Measurements from ENCODE around the gene STAM2.
"Not testable (repeated sequence)": the region's sequence is repeated elsewhere in the genome, so short reads cannot be mapped to it uniquely, and the experiment has no call there.

The STAM2 gene

DNA sequence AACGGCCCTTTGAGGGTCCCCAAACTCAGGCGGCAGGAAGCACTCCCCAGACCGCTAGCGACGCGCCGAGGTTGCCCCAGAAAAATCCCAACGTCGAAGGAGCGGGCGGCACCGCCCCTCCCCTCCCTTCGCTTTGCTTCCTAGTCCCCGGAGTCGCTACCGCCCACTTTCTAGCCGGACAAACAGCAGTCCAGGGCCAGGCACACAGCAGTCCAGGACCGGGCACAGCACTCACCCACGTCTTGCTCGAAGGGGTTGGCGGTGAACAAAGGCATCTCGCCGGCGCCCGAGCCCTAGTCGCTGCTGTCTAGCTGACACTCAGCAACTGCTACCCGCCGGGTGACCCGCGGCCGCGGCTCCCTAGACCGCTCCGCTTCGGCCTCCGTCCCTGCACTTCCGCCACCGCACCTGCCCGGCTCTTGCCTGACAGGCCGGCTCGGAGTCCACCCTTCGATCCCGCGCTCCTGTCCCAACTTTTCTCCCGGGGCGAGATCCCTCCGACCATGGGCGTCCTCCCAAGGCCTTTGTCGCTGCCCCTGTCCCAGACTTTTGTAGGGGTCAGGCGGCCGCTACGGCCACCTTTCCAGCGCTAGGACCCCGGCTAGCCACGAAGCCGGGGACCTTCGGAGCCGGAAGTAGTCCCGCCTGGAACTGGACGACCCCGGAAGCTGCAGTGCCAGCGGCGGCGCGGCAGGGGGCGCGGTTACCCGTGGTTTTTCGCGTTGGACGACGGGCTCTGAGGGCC lies at the start of gene STAM2:
STAM2 (minus strand) TSS at position 396 of the 745 bp plus-strand sequence; CDS start at position 275, 121 bp downstream.
- DNase-seq = peak; percentile 82 to 99 (median 91)
- intact Hi-C loops (cut with DNase I) = loop anchor here (1.0 to 5.0 kb wide), 5 partner anchors 138 to 1302 kb away; partner anchors contain the start of genes ARL6IP6 and RPRM

DNA sequence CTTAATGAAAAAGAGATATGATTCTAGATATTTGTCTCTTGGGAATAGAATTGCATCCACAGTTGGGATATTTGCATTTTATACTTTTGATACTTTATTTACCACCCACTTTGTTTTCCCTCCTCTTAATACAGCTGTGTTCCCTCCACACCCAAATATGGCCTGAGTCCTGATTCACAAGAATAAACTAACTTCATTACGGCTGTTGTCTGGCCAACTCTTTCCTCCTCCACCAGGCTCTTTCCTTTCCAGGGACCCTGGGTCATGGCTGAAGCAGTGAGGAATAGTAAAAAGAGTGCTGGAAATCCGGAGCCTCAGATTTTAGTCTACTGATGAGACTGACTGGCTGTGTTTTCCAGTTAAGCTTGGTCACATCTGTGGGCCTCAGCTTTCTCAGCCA lies 48.4 kb upstream of the STAM2 start:
- DNase-seq = no peak
- intact Hi-C loops (cut with DNase I) = no loop called here

DNA sequence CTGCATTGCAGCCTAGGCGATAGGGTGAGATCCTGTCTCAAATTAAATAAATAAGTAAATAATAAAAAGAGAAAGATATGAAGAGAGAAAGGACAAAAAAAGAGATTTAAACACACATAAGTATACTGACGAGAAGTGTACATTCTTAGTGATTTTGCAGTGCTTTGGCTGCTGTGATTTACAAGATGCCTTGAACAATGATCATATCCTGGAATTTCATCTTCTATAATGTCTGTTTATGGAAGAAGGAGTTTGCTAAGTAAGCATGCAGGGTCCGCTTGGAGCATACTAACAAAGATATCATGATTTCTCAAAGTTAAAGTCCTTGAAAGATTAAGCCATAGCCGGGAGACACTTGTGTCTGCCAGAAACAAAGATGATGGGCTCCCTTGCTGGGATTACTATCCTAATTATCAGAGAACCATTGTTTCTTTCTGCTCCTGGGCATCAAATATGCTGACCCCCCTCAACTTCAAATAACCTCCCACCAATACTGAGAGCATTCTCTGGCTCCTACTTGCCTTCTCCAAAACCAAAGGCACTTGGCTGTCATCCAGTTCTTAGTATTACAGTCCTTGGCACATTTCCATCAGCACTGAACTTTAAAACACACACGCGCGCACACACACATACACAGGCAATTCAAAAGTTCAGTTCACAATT lies 47.5 kb upstream of the STAM2 start:
- no peak for DNase-seq
- intact Hi-C loops (cut with DNase I) = no loop called here

DNA sequence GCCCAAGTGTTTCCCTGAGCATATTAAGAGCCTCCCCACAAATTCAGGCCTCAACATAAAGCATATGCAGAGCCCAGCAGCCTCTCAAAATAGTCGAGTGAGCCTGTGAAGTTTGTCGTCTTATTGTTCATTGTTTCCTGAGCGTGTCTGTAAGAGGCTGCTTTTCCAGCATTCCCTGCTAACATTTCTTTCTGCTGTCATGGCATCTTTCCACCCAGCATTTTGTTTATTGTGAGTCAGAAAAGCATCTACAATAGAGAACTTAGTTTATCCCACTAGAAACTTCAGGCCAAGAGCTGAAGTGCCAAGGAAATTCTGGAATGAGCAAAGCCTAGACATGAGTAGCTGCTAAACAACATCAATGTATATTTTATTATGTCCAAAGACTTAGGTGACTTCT lies 46.3 kb upstream of the STAM2 start:
- no peak for DNase-seq

DNA sequence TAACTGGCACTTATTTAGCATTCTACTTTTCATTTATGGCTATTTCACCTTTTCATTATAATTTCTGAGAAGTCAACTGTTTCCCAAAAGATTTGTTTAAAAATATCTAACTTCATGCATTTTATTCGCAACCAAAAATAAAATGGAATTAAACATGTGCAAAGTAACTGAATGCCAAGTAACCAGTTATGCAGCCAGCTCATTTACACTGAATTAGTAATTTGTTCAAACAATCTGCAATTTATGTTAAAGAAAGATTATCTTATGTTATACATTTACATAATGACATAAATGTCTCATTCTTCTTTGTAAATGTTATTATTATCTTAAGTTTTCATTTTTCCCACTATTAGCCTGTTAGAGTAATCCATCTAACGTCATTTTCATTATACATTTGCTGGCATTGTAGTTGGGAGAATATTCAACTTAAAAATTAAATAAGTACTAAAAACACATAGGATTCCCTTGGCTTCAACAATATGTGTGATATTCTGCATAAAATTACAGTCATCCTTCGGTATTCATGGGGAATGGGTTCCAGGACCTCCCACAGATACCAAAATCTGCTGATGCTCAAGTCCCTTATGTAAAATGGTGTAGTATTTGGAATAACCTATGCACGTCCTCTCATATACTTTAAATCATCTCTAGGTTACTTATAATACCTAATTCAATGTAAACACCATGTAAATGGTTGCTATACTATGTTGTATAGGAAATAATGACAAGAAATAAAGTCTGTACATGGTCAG lies 43.7 kb upstream of the STAM2 start:
- intact Hi-C loops (cut with DNase I) = no loop called here
- DNase-seq = no peak

More for the DNA sequence above, 46.3 kb upstream of the STAM2 start:
- intact Hi-C loops (cut with DNase I) = no loop called here

DNA sequence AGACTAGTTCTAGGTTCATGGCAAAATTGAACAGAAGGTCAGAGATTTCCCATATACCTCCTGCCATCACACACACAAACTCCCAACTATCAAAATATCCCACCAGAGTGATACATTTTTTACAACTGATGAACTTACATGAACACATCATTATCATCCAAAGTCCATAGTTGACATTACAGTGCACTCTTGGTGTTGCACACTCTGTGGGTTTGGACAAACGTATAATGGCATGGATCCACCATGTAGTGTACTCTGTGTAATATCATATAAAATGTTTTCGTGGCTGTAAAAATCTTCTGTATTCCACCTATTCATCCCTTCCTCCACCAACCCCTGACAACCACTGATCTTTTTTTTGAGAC lies 25.9 kb upstream of the STAM2 start:
- intact Hi-C loops (cut with DNase I) = loop anchor here (10.0 kb wide), 1 partner anchor 133 kb away; the partner anchor contains the start of gene FMNL2

DNA sequence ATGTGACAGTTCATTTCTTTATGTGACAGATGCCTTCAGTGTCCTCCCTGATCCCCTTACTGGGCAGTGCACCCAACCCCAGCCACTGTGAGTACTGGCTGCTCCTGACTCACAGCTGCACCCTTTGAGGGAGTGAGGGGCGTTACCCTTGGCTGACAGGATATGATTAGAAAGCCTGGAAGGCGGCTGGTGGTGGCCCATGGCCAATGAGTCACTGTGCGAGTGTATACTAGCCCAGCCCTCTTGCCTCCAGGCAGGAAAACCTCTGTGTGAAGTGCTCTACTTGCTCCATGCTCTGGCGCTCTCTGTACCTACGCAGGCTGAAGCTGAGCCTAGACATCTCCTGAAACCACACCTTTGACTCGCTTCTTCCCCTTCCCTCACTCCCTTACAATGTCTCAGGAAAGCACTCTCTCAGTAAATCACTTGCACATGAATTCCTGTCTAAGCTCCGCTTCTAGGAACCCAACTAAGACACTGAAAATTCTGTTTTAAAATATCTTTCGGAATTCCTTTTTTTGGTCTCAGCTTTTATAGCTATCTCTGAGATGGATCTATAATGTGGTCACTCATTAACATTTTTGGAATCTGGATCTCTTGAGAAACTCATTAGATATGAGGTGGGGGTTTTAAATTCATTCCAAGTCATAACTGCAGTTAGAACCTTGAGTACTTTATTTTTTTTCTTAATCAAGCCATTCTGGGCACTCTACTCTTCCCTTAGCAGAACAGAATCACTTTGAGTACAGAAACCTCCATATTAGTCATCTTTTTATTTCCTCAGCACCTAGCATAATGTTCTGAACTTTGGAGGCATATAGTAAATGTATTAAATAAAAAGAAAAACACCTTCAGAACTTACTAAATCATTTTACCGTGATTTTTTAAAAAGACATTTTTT lies 25.3 kb upstream of the STAM2 start:
- intact Hi-C loops (cut with DNase I) = loop anchor here (10.0 kb wide), 1 partner anchor 134 kb away; the partner anchor contains the start of gene FMNL2
- peak in 6 of 10 donors; percentile 25 to 84 (median 62) for DNase-seq

More for the DNA sequence above, 25.9 kb upstream of the STAM2 start:
- no peak for DNase-seq

DNA sequence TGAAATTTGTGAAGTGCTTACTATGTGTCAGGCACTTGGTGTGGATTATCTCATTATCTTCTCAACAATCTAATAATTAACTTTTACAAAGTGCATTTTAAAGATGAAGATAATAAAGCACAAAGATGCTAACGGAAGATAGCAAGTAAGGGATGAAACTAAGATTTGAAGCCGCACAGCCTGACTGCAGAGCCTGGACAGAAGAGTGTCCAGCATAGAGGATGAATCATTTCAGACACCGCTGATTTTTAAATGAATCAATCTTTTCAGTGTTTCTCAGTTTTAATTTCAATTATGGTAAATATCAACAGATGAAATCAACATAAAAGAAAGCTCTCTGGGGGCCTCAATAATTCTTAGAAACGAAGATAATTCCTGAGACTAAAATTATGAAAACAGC lies 24.5 kb upstream of the STAM2 start:
- intact Hi-C loops (cut with DNase I) = loop anchor here (10.0 kb wide), 1 partner anchor 135 kb away; the partner anchor contains the start of gene FMNL2
- no peak for DNase-seq

DNA sequence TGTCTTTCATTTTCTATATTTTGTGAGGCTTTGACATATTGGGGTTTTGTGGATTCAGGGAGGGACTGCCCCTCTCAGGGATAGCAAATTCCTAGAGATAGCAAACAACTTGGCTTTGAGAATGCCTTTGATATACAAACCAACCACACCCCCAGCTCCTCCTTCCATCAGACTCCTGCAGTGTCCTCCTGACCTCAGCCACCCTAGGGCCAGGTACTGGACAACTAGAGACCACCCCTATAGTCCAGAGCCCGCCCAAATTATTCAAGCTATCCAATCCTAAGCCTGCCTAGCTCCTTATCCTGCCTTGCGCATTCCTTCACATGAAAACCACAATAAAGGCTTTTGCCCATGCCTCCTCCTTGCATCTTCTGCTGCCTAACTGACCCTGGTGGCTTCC lies 22.9 kb upstream of the STAM2 start:
- intact Hi-C loops (cut with DNase I) = no loop called here
- no peak for DNase-seq

DNA sequence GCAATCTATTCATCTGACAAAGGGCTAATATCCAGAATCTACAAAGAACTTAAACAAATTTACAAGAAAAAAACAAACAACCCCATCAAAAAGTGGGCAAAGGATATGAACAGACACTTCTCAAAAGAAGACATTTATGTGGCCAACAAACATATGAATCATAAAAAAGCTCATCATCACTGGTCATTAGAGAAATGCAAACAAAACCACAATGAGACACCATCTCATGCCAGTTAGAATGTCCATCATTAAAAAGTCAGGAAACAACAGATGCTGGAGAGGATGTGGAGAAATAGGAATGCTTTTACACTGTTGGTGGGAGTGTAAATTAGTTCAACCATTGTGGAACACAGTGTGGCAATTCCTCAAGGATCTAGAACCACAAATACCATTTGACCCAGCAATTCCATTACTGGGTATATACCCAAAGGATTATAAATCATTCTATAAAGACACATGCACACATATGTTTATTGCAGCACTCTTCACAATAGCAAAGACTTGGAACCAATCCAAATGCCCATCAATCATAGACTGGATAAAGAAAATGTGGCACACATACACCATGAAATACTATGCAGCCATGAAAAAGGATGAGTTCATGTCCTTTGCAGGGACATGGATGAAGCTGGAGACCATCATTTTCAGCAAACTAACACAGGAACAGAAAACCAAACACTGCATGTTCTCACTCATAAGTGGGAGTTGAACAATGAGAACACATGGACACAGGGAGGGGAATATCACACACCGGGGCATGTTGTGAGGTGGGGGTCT lies 22.1 kb upstream of the STAM2 start:
- intact Hi-C loops (cut with DNase I); DNase-seq: not testable (repeated sequence)

DNA sequence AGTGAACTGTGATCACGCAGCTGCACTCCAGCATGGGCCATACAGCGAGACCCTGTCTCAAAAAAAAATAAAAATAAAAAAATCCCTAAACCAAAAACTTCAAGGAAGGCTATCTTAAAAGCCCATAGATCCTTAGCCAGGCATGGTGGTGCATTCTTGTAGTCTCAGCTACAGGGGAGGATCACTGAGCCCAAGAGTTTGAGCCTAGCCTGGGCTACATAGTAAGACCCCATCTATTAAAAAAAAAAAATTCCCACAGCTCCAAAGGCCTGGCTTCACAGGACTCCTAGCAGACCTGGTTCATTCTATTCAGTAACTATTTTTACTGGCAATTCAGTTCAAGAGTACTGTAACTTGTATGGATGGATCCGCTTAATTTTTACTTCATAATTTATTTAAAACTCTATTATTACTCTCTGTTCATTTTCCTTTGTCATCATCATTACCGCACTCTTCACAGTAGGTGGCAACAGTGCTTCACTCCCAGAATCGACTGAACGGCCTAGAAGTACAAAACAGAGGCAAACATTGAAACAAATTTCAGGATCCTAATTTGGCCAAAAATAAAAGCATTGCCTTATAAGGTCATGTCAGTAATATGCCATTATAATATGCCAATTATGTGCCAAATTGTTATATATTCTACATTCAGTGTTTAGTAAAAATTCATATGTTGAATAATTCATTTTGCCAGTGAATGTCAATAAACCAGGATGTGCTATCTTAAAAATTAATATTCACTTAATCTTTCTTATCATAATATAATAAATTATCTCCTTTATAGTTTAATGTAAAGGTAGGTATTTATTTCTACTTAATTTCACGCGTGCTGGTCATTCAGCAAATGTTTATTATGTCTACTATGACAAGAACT lies 14.3 kb upstream of the STAM2 start:
- intact Hi-C loops (cut with DNase I) = loop anchor here (2.0 kb wide), 2 partner anchors 437 to 445 kb away; no protein-coding TSS in a partner anchor
- peak in 4 of 10 donors; percentile 13 to 42 (median 37) for DNase-seq

DNA sequence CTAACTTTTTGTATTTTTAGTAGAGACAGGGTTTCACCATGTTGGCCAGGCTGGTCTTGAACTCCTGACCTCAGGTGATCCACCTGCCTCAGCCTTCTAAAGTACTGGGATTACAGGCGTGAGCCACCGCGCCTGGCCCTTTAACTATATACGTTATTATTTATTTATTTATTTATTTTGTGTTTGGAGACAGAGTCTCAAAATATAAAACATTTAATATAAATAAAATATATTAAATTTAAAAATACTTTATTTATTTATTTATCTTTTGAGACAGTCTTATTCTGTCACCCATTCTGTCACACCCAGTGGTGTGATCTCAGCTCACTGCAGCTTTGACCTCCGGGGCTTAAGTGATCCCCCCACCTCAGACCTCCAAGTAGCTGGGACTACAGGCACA lies 11.2 kb upstream of the STAM2 start:
- DNase-seq; intact Hi-C loops (cut with DNase I): not testable (repeated sequence)

DNA sequence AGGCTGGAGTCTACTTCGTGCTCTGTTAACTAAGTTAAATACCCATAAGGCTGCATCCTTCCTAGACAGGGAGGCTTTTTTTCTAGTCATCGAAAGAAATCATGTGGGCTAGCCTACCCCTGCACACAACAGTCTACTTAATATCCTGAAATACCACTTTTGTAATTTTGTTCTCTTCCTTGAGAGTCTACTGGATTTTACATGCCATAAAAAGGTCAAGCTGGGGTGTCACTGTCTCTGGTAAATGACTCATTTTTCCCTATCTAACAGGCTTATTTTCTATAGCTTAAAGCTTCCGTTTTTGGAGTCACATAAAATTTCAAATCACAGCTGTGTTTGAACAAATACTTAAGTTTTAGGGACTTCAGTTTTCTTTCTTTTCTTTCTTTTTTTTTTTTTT lies 10.7 kb upstream of the STAM2 start:
- DNase-seq = no peak
- intact Hi-C loops (cut with DNase I) = no loop called here

DNA sequence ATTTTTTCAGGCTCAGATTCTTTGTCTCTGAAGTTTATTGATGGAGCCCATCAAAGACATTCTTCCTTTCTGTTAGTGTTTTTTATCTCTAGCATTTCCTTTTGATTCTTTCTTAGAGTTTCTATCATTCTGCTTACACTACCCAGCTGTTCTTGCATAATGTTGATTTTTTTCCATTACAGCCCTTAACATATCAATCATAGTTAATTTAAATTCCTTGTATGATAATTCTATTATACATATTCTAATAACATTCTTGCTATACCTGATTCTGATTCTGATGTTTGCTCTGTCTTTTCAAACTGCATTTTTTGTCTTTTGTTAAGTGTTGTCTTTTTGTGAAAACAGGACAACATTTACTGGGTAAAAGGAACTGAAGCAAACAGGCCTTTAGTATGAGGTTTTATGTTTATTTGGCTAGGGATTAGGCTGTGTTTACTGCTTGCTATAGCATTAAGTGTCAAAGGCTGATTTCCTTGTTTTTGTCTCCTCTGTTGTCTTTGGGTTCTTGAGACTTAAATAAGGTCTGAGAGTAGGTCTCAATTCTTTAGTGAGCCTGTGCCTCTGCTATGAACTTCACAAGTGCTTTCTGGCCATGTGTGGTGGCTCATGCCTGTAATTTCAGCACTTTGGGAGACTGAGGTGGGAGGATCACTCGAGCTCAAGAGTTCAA lies 8.0 kb upstream of the STAM2 start:
- no peak for DNase-seq
- intact Hi-C loops (cut with DNase I) = no loop called here

DNA sequence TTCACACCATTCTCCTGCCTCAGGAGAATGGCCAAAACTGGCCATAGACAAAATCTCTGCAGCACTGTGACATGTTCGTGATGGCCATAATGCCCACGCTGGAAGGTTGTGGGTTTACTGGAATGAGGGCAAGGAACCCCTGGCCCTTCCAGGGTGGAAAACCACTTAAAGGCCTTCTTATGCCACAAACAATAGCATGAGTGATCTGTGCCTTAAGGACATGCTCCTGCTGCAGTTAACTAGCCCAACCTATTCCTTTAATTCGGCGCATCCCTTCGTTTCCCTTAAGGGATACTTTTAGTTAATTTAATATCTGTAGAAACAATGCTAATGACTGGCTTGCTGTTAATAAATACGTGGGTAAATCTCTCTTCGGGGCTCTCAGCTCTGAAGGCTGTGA lies 2.1 kb upstream of the STAM2 start:
- intact Hi-C loops (cut with DNase I) = loop anchor here (5.0 kb wide), 3 partner anchors 450 to 1300 kb away; partner anchors contain the start of gene RPRM
- DNase-seq = not testable (repeated sequence)

DNA sequence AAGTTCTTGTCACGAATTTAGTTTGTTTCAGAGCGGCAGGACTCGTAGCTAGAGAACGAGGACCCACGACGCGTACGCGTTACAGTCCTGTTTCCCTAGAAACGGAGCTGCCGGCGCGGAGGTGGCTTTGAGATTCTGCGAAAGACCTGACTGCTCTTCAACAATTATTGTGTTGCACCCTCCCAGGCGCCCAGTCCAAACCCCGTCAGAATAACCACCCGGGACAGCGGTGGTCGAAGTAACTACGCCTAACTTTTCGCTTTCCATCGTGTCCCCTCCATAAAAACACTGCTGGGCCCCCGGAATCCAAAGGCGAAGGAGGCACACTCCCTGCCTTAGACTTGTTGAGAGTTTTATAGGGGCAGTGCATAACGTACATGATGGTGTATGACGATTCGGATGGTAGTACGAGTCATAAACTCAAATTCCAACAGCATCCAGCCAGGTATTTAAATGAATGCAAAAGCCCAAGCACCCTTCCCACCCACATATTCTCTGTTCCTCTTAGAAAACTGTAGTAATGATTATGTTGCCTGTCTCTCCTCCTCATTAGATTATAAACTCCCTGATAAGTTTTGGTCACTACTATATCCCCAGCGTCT lies 651 bp upstream of the STAM2 start:
- DNase-seq = no peak
- intact Hi-C loops (cut with DNase I) = loop anchor here (5.0 kb wide), 3 partner anchors 451 to 1301 kb away; partner anchors contain the start of gene RPRM

DNA sequence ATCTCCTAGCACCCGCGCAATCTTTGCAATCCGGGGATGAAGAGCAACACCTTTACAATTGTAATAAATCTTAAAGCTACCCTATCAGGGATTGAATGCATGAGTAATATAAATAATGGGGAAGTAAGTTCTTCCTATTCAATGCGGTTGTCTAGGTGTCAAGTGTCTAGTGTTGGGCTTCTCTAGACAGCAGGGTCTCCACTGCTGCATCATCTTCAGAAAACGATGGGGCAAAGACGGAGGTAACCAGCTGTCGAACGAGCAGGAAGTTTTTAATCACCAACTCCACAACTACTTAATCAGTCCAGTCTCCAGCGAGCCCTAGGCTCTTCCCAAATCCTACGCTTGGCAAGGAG lies 573 bp downstream of the STAM2 start:
- intact Hi-C loops (cut with DNase I) = loop anchor here (1.0 to 5.0 kb wide), 5 partner anchors 138 to 1302 kb away; partner anchors contain the start of genes ARL6IP6 and RPRM
- DNase-seq = no peak

Data from posterior cingulate gyrus (tissue), 11 donors.